GOT3 (cell line): ENCODE results near the gene CLIP1.
"Not testable (repeated sequence)": the region's sequence is repeated elsewhere in the genome, so short reads cannot be mapped to it uniquely, and the experiment has no call there.

Experiments used
- DNase-seq: peaks from one replicate; lab custom pipeline; 2025; ENCODE audit warnings: mixed read lengths; lab: John Stamatoyannopoulos, UW

The CLIP1 gene

DNA sequence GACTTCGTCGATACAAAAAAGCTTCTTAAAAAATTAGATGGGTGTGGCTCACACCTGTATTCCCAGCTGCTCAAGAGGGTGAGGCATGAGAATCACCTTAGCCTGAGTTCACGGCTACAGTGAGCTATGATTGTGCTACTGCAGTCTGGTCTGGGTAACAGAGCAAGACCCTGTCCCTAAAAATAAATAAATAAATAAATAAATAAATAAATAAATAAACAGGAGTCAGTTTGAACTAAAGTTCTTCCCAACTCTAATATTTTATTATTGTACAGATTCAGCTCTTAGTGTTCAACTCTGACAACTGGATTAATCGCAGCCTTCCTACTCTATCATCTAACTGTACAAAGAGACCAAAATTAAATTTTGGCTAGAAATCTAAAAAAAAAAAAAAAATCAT, 12.7 kb upstream of the CLIP1 start:
- DNase-seq: no peak

DNA sequence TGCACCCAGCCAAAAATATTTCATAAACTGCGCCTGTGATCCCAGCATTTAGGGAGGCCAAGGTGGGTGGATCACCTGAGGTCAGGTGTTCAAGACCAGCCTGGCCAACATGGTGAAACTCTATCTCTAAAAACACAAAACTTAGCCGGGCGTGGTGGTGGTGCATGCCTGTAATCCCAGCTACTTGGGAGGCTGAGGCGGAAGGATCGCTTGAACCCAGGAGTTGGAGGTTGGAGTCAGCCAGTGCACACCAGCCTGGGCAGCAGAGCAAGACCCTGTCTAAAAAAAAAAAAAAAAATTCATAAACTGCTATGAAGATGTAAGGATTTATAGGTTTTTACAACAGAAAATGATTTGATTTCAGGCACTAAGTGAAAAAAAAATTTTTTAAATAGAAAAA, 6.6 kb upstream of the CLIP1 start:
- not testable (repeated sequence) for DNase-seq

DNA sequence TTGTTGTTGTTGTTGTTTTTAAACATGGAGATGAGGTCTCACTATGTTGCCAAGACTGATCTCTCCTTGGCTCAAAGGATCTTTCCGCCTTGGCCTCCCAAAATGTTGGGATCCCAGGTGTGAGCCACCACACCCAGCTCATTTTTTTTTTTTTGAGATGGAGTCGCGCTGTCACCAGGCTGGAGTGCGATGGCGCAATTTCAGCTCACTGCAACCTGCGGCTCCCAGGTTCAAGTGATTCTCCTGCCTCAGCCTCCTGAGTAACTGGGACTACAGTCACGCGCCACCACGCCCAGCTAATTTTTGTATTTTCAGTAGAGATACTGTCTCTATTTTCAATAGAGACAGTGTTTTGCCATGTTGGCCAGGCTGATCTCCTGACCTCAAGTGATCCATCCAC, 4.9 kb upstream of the CLIP1 start:
- no peak for DNase-seq

DNA sequence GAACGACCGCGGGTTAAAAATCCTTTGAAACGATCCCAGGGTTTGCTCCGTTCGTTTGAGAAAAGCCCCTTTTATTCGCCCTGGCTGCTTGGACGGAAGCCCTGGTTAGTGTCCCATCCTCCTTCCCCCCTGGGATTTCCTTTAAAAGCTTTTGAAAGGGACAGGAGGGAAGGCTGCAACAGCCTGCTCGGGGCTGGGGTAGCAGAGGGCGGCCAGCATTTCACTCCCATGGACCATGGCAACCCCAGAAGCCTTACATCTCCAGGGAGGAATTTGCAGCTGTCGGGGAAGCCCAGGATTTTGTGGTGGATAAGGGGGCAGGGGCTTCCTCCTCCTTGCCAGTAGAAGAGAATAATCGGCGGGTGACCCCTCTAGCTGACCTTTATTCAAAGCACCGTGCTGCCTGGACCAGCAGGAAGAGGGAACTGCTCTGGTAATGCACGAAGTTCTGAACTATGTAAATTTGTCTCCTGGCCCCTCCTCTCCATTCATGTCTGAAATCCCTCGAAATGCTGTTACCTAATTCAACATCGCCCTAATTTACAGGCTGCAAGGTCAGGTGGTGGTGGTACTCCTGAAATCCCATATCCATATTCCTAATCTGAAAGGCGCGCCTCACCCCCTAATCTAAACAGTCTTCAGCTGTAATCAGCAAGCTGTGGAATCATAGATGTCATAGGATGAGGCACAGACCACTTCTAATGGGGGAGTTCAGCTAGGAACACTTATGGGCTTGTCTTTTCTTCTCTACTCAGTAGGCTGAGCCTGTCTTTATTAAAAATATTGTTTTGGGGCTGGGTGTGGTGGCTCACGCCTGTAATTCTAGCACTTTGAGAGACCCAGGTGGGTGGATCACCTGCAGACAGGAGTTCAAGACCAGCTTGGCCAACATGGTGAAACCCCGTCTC, 1.0 kb upstream of the CLIP1 start:
- DNase-seq: no peak

DNA sequence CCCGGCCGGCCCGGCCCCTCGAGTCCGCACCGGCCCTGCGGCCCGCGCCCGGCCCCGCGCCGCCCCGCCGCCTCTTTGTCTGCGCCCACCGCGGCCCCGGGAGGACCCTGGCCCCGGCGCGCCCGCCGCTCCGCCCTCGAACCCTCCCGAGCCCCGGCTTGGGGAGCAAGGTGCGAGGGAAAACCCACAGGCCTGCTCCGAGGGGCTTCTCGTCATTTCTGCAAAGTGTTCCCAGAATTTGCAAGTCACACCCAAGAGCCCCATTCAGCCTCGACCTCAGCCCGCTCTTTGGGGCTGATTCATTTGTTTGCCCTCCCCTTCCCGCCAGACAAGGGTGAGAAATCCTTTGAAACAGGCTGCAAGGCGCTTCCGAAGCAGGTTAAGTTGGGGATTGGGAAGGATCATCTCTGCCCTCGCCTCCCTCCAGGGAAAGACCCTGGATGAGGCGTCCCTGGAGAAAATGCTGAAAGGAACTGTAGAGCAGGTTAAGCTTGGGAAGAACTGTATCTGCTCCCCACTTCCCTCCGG, 325 bp upstream of the CLIP1 start:
- no peak for DNase-seq

DNA sequence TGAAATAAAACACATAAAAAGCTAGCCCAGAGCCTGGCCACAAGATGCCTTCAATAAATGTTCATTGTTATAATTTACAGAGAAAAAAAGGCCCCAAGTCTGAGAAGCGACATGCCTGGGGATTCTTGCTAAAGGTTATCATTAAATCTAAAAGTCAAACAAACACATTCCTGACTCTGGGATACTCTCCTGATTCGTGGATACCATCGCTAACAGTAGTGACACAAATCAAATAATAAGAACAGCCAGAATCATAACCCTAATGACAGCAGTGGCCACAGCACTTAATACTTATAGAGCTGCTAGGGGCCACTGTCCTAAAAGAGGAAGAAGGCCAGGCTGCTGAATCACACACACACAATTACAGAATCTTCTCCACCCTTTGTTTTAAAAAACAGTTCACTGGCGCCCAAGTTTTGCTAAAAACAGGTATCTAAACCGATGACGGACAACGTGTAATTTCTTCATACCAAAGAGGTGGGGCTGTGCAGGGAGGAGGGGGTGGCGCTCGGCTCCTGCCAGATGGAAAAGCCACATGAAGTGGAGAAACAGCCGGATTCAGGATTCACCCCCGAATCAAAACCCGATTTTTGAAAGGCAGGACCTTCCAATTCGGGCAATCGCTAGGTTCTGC, 1.2 kb downstream of the CLIP1 start:
- DNase-seq: no peak

DNA sequence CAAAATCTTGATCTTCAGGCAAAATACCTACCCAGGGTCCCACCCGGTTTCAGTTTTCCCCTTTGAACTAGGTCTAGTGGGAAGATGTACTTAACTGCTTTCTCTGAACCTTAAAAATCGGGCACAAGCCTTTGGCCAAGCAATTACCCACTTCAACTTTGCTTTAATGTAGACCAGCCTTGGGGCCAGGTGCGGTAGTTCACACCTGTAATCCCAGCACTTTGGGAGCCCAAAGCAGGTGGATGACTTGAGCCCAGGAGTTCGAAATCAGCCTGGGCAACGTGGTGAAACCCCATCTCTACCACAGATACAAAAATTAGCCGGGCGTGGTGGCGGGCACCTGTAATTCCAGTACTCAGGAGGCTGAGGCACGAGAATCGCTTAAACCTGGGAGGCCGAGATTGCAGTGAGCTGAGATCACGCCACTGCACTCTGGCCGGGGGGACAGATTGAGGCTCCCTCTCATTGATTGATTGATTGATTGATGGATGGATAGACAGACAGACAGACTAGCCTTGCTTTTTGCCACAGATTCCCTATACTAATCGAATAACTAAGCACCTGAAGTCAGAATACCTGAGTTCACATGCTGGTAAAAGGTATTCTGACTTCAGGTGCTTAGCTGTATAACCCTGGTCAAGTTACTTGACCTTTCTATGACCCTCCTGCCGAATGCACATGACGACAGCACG, 1.9 kb downstream of the CLIP1 start:
- no peak for DNase-seq

DNA sequence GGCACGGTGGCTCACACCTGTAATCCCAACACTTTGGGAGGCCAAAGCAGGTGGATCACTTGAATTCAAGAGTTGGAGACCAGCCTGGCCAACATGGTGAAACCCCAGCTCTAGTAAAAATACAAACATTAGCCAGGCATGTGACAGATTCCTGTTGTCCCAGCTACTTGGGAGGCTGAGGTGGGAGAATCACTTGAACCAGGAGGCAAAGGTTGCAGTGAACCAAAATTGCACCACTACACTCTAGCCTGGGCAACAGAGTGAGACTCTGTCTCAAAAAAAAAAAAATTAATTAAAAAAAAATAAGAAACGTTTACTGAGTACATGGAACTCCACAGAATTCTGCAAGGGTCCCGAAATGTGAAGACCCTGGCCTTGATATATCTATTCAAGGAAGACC, 3.4 kb downstream of the CLIP1 start:
- DNase-seq: not testable (repeated sequence)

DNA sequence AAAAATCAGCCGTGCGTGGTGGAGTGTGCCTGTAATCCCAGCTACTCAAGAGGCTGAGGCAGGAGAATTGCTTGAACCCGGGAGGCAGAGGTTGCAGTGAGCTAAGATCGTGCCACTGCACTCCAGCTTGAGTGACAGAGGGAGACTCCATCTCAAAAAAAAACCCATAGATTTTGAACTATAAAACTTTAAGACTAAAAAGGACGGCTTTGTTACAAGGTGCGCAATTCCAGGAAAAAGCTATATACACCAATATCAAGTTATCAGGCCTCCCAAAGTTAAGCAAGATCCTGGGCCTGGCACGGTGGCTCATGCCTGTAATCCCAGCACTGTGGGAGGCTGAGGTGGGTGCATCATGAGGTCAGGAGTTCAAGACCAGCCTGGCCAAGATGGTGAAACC, 6.8 kb downstream of the CLIP1 start:
- DNase-seq: not testable (repeated sequence)

DNA sequence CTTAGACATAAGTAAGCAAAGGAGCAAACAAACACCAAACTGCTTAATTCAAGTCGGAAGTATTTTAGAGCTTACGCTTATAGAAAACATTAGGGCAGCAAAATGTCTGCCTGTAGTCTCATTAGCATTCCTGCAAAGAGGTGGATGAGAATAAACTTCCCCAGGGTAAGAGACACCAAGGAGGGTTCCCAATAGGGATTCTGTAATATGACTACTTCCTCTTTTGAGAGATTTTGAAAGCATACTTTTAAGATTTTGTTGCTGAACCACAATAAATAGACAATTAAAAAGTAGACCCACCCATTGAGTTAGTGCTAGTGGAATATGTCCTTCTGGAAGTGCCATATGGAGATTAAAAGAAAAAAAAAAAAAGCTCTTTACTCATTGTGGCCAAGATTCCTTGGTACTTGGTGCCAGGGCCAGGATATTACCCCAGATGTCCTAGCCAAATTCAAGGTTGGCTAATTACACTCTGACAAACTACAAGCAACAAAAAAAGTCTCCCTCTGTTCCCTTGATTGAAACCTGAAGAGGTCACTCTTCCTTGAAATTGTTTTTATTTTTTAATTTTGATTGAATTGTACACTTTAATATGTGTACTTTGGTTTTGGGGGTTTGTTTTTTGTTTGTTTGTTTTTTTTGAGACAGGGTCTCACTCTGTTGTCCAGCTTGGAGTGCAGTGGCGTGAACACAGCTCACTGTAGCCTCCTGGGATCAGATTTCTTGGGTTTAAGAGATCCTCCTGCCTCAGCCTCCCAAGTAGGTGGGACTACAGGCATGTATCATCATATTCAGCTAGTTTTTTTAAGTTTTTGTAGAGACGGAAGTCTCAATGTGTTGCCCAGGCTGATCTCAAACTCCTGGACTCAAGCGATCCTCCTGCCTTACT, 8.7 kb downstream of the CLIP1 start:
- no peak for DNase-seq

DNA sequence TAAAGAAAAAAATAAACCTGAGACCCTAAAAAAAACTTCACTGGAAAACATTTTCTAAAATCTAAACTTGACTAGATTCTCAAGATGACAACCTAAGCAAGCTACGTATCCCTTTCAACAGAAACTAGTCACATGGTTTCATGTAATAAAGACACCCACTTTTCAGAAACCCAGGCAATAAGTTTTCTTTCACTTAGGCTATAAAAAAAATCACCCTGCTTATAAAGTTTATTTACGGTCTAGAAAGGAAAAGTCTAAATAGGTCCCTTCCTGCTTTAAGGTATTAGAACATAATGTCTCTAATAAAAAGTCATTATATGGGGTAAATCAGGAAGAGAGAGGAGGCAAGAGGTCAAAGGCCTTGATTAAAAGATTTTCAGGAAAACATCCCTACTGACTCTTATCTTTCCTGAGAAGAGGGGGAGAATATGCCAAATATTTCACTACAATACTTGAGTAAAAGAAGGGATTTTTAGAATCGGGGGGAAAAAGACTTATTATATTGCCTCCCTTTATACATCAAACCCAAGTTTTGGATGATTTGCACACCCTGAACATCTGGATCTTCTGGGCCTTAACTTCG, 9.5 kb downstream of the CLIP1 start:
- DNase-seq: no peak

DNA sequence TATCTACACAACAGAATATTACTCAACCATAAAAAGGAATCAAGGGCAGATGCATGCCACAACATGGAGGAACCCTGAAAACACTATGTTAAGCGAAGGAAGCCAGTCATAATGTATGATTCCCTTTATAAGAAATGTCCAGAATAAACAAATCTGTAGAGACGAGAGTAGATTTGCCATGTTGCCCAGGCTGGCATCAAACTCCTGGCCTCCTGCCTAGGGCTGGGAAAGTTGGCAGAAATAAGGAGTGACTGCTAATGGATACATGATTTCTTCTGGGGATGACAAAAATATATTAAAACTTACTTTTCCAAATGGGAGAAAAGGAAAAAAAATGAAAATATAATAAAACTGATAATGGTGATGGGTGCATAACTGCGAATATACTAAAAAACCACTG, 10.9 kb downstream of the CLIP1 start:
- no peak for DNase-seq

DNA sequence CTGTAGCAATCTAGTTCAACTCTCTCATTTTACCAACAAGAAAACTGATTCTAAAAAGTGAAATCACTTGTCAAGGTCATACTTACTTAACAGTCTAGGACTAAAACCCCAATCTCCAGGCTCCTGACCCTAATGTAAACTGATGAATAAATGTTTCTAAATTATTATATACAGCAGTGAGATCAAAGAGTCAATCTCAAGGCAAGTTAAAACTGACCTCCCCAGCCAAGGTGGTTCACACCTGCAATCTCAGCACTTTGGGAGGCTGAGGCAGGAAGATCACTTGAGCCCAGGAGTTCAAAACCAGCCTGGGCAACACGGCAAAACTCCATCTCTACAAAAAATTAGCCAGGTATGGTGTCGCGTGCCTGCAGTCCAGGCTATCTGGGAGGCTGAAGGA, 15.3 kb downstream of the CLIP1 start:
- DNase-seq: no peak

DNA sequence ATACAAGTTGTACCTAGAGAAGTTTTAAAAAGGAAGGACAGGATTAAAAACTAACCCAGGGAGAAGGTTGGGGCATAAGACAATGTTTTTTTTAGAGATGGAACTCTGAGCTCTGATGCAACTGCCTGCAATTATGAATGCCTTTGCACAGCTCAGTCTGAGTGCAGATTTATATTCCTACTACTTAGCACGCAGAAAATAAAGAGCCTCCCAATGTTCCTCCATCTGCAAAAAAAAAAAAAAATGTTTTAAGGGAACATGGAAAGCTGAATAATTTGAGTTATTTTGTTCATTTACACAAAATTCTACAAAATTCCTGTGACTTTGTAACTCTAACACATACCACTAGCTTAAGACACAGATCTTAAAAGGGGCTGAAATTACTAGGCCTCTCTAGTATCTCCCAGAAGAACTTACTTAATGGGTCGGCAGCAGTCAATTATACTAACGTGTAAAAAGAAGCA, 15.7 kb downstream of the CLIP1 start:
- no peak for DNase-seq

DNA sequence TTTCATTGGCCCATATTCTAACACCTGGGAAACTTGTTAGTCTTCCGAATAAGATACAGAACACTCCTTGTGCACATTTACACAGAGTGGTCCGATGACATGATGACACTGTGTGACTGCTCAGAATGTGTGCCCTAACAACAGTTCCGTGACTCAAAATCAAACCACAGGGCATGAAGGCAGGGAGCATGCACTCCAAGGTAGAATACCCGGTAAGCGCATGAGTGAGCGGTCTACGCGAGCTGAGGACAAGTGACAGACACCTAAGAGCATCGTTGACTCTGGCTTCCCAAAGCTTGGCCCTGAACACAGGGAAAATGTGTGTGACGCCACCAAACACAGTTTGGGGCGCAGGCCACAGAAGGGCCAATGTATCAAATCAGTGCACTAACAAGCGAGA, 18.6 kb downstream of the CLIP1 start:
- DNase-seq: no peak

DNA sequence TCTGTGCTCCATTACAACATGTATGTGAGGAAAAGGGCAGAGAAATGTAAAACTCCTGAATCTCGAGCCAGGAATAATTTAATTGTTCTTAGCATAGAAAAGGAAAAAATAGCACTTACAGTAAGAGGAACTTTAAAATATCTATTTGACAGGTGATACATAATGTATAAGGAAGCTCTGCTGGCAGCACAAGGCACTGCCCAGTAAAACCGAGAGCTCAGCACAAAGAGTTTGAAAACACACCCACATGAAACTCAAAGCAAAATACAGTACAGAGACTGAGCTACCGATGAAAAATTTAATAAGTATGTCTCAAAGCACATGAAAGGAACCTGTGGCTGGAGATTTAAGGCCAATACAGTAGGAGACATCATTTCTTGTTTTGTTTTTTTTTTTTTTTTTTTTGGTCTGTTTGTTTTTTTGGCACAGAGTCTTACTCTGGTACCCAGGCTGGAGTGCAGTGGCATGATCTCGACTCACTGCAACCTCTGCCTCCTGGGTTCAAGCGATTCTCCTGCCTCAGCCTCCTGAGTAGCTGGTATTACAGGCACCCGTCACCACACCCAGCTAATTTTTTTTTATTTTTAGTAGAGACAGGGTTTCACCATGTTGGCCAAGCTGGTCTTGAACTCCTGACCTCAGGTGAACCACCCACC, 19.2 kb downstream of the CLIP1 start:
- no peak for DNase-seq

DNA sequence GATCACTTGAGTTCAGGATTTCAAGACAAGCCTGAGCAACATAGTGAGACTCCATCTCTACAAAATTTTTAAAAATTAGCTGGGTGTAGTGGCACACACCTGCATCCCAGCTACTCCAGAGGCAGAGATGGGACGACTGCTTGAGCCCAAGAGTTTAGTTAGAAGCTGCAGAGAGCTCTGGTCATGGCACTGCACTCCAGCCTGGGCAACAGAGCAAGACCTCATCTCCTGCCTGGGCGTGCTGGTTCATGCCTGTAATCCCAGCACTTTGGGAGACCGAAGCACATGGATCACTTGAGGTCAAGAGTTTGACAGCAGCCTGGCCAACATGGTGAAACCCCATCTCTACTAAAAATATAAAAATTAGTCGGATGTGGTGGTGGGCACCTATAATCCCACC, 20.2 kb downstream of the CLIP1 start:
- no peak for DNase-seq

DNA sequence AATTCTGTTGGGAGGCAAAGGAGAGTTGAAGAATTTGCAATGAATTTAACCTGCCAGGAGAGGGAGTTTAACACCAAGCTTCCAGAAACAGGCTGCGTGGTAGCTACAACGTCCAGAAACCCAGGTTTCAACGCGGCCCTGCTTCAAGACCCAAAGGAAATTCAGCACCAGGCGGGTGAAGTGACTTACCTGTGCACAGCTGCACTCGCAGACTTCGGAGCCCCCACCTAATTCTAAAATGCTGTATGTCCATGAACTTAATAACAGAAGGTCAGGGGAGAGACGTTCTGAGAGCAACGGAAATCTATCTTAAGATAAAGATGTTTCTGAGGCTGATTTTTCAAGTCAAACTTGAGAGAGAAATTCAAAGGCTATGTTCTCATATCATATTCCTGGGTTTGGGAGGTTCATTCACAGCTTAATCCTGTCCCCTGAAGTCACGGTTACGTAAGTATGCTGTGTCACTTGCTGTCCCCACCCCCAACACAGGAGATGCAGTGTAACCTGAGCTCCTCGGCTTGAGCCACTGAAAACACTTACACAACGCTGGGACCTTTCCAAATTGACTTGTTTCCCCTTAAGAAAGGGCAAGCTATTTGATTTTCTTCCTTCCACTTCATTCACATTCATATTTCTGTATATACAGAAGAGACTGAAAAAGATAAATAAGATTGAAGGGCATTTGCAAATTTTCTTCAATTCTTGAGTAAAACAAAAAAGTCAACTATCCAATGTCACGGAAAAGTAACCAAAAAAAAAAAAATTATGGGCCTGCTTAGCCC, 22.7 kb downstream of the CLIP1 start:
- no peak for DNase-seq

DNA sequence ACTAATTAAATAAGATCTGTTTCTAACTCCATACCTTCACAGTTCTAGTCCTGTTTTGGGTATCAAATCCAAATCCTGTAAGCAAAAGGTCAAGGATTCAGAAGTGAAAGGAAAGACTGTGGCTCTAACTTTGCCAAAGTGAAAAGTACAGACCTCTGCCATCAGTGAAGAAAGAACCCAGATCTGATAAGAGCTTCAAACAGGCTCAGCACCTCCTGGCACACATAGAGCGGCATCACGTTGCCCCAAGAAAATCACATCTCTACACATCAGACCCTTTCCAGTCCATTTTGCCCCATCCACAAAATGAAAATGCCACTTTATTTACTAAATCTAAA, 23.2 kb downstream of the CLIP1 start:
- no peak for DNase-seq

DNA sequence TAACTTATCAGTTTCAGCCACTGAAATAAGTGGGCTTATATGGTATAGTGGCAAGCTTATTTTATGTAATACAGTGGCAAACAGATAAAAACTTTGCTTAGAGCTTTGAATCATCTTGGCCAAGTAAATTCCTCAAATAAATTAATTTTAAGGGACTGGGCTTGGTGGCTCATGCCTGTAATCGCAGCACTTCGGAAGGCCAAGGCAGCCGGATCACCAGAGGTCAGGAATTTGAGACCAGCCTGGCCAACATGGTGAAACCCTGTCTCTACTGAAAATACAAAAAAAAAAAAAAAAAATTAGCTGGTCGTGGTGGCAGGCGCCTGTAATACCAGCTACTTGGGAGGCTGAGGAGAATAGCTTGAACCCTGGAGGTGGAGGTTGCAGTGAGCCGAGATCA, 24.5 kb downstream of the CLIP1 start:
- not testable (repeated sequence) for DNase-seq
